K562 (cell line): Measurements from ENCODE around the gene RABIF. TPM values are rescaled to one million over a fixed set of nuclear protein-coding genes. Genes with fewer than 3 reads are reported as not detected.

Experiments used
- GATAD2A ChIP-seq: fragments of 450-650 bp; IDR thresholded peaks from 2 replicates; pipeline ENCODE4 v1.6.1; 2017
- KAT7 ChIP-seq: sonication (generic); formaldehyde crosslinking; IDR thresholded peaks from 2 replicates; pipeline ENCODE4 v1.8.0; 2022; ENCODE audit warnings: missing genetic modification reagents, mild to moderate bottlenecking, borderline replicate concordance
- MTF1 ChIP-seq: fragments of 250-450 bp; sonication (Bioruptor Pico); IDR thresholded peaks from 2 replicates; pipeline ENCODE4 v1.9.0; 2021; ENCODE audit warnings: moderate library complexity, mild to moderate bottlenecking, inconsistent platforms, borderline replicate concordance
- RBM17 ChIP-seq: fragments of 200-400 bp; formaldehyde crosslinking; IDR thresholded peaks from 2 replicates; pipeline ENCODE4 v1.6.1; 2017; ENCODE audit warnings: low read depth, mild to moderate bottlenecking, low read length, borderline replicate concordance
- SP1 ChIP-seq: sonication (generic); formaldehyde crosslinking; IDR thresholded peaks from 2 replicates; pipeline ENCODE4 v1.8.1; 2022; ENCODE audit warnings: mild to moderate bottlenecking, missing genetic modification reagents
- SRSF7 ChIP-seq: fragments of 200-400 bp; formaldehyde crosslinking; optimal IDR thresholded peaks from 2 replicates; pipeline ENCODE3; 2017; ENCODE audit warnings: mild to moderate bottlenecking, low read depth, low read length
- TOE1 ChIP-seq, 2 experiments: fragments of 450-650 bp in 1 of 2; sonication (generic) in 1 of 2; formaldehyde crosslinking in 1 of 2; IDR thresholded peaks; 2 replicates each; pipeline versions ENCODE4 v1.7.1 to v1.8.0; 2016 to 2022; ENCODE audit warnings: borderline replicate concordance in 2 of 2, mild to moderate bottlenecking in 2 of 2, antibody characterized with exemption in 1 of 2, inconsistent platforms in 1 of 2, low read depth in 1 of 2, missing genetic modification reagents in 1 of 2, moderate library complexity in 1 of 2
- TRIM24 ChIP-seq, 2 experiments: fragments of 450-650 bp; IDR thresholded peaks; 2 replicates each; pipeline ENCODE4 v1.6.1; 2016
- ZBTB5 ChIP-seq: fragments of 450-650 bp; IDR thresholded peaks from 2 replicates; pipeline ENCODE4 v1.6.1; 2017; ENCODE audit warnings: antibody characterized with exemption
- ZNF277 ChIP-seq: fragments of 250-450 bp; sonication (Bioruptor Pico); IDR thresholded peaks from 2 replicates; pipeline ENCODE4 v1.8.0; 2022; ENCODE audit warnings: inconsistent platforms, mild to moderate bottlenecking, moderate library complexity, borderline replicate concordance
- ZNF444 ChIP-seq: fragments of 250-450 bp; sonication (Bioruptor Pico); IDR thresholded peaks from 2 replicates; pipeline ENCODE4 v1.4.0; 2020; ENCODE audit warnings: mild to moderate bottlenecking, moderate library complexity
- polyA plus RNA-seq, 8 experiments: library from polyadenylated mRNA; depleted of rRNA in 4 of 8; stranded (reverse) in 5 of 8; unstranded in 3 of 8; fragments of >200 nt; fragmentation: Nextera tagmentation in 2 of 8; fragmentation: Illumina TruSeq in 1 of 8; extraction: Ambion mirVana in 2 of 8; extraction: Trizol in 1 of 8; gene quantifications; 2 replicates each; pipeline versions ENCODE4 v1.2.1 to v1.2.3, GENCODE V29; 2011 to 2014; ENCODE audit warnings: inconsistent platforms in 1 of 8, missing spikeins in 1 of 8
- total RNA-seq, 7 experiments: library from RNA; depleted of rRNA in 6 of 7; stranded (reverse); fragments of >200 nt in 6 of 7; fragmentation: Illumina TruSeq in 2 of 7; extraction: Trizol in 2 of 7; gene quantifications; 2 replicates each; pipeline versions ENCODE4 v1.2.1 to v1.2.3, GENCODE V29; 2011 to 2021; ENCODE audit warnings: low replicate concordance in 1 of 7
- TF ChIP-seq, protein P1 (sequence below), 2 experiments: fragments of 450-650 bp; IDR thresholded peaks; 2 replicates each; pipeline ENCODE4 v1.6.1; 2018; ENCODE audit warnings: mild to moderate bottlenecking in 2 of 2, low read depth in 1 of 2; ENCODE audit not compliant: partially characterized antibody in 2 of 2
- TF ChIP-seq, protein P2 (sequence below): fragments of 450-650 bp; IDR thresholded peaks from 2 replicates; pipeline ENCODE4 v1.6.1; 2018; ENCODE audit warnings: mild to moderate bottlenecking, low read depth; ENCODE audit not compliant: partially characterized antibody

The RABIF gene
- total and polyA plus RNA-seq, 9 of the 15 experiments (the other 6 are each of a cell fraction or from before 2014, with no cell fraction given): 7.4 to 20.1 (median 11.0) TPM

DNA sequence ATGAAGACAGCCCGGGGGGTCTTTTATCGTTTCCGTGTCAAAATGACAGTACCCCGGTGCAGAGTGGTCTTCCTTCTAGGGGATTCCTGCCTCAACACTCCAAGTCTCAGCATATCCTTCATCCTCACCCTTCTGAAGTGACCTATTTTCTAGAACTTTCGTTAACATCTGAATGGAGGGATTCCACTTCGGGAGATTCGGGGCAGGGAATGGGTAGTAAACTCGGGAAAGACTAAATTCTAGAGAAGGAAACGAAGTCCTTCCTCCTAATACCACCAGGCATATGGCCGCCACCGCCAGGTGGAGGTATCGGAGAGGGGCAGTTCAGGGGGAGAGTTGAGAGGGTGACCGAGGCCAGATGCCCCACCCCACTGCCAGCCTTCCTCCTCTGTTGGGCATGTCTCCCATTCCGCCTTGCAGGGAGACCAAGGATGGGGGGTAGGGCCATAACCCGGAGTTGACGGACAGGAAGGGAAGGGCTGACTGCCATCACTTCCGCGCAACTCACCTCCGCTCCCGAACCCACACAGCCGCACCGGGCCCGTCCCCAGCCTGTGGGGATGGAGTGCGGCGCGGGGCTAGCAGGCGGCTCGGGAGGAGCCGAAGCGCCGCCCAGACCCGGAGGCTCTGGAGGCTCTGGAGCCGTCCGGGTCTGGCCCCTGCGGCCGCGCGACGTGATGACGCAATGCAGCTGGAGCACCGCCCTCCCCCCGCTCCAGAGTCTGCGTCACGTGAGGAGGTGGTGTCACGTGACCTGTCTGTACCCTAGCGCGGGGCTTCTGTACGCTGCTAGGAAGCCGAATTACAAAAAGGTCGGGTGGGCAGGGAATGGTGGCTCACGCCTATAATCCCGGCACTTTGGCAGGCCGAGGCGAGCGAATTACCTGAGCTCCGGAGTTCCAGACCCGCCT is 37.9 kb upstream of the RABIF start, which contains the start of gene KLHL12 (continued):
- TF ChIP-seq ZNF444 (CRISPR knock-in tag): no peak
- TF ChIP-seq SRSF7: no peak
- TF ChIP-seq ZNF277 (CRISPR knock-in tag): no peak
- TF ChIP-seq ZBTB5: no peak
- TF ChIP-seq, protein P1, sequence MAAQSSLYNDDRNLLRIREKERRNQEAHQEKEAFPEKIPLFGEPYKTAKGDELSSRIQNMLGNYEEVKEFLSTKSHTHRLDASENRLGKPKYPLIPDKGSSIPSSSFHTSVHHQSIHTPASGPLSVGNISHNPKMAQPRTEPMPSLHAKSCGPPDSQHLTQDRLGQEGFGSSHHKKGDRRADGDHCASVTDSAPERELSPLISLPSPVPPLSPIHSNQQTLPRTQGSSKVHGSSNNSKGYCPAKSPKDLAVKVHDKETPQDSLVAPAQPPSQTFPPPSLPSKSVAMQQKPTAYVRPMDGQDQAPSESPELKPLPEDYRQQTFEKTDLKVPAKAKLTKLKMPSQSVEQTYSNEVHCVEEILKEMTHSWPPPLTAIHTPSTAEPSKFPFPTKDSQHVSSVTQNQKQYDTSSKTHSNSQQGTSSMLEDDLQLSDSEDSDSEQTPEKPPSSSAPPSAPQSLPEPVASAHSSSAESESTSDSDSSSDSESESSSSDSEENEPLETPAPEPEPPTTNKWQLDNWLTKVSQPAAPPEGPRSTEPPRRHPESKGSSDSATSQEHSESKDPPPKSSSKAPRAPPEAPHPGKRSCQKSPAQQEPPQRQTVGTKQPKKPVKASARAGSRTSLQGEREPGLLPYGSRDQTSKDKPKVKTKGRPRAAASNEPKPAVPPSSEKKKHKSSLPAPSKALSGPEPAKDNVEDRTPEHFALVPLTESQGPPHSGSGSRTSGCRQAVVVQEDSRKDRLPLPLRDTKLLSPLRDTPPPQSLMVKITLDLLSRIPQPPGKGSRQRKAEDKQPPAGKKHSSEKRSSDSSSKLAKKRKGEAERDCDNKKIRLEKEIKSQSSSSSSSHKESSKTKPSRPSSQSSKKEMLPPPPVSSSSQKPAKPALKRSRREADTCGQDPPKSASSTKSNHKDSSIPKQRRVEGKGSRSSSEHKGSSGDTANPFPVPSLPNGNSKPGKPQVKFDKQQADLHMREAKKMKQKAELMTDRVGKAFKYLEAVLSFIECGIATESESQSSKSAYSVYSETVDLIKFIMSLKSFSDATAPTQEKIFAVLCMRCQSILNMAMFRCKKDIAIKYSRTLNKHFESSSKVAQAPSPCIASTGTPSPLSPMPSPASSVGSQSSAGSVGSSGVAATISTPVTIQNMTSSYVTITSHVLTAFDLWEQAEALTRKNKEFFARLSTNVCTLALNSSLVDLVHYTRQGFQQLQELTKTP (IDR thresholded peaks at IDR 0.05; ENCODE audit: low read depth in 1 of 2, partially characterized antibody in 2 of 2): peak; percentile 21 to 94
- TF ChIP-seq GATAD2A: 0 out of 2 replicates have a peak, but pooled peaks have one; percentile 64
- TF ChIP-seq, protein P2, sequence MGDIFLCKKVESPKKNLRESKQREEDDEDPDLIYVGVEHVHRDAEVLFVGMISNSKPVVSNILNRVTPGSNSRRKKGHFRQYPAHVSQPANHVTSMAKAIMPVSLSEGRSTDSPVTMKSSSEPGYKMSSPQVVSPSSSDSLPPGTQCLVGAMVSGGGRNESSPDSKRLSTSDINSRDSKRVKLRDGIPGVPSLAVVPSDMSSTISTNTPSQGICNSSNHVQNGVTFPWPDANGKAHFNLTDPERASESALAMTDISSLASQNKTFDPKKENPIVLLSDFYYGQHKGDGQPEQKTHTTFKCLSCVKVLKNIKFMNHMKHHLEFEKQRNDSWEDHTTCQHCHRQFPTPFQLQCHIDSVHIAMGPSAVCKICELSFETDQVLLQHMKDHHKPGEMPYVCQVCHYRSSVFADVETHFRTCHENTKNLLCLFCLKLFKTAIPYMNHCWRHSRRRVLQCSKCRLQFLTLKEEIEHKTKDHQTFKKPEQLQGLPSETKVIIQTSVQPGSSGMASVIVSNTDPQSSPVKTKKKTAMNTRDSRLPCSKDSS: no peak
- peak; percentile 38; the same call in 1 of the 2 replicates for TF ChIP-seq KAT7
- TF ChIP-seq TOE1 (IDR thresholded peaks at IDR 0.05; ENCODE audit: borderline replicate concordance): peak; percentile 100
- TF ChIP-seq TOE1 (CRISPR knock-in tag; IDR thresholded peaks at IDR 0.05; ENCODE audit: borderline replicate concordance, low read depth): 0 out of 2 replicates have a peak, but pooled peaks have one; percentile 33
- TF ChIP-seq MTF1 (CRISPR knock-in tag): no peak
- peak; percentile 94 for TF ChIP-seq SP1 (CRISPR knock-in tag)
- TF ChIP-seq TRIM24 (IDR thresholded peaks at IDR 0.05): peak; percentile 40 to 76; a peak in 3 of 4 replicates
- TF ChIP-seq RBM17: no peak
